PC-9 (cell line): ENCODE data around the gene ANLN.

ENCODE experiments used
- CTCF ChIP-seq: fragments of 200-600 bp; sonication (generic); conservative IDR thresholded peaks from 2 replicates; pipeline ENCODE4 v1.6.1; 2017; ENCODE audit warnings: mixed run types, antibody characterized with exemption, mild to moderate bottlenecking, moderate library complexity
- EZH2 ChIP-seq: fragments of 200-600 bp; sonication (generic); IDR thresholded peaks from 2 replicates; pipeline ENCODE4 v1.8.0; 2017; ENCODE audit warnings: antibody characterized with exemption, low read depth

- peak; percentile 74 for TF ChIP-seq CTCF
- TF ChIP-seq EZH2, result no peak
Measured at GRCh38 chr7:36440880-36441279, 51.2 kb downstream of the ANLN start.
